NCI-H510A treated with DMSO at 0.1 percent for 48 hours (cell line): ENCODE data around the gene CCDC102A.

ENCODE experiments used
- DNase-seq: peaks from one replicate; lab custom pipeline; 2025; lab: John Stamatoyannopoulos, UW

Gene CCDC102A

GRCh38 chr16:57477531-57478202 is 58.7 kb downstream of the CCDC102A start:
- DNase-seq, result no peak

DNA sequence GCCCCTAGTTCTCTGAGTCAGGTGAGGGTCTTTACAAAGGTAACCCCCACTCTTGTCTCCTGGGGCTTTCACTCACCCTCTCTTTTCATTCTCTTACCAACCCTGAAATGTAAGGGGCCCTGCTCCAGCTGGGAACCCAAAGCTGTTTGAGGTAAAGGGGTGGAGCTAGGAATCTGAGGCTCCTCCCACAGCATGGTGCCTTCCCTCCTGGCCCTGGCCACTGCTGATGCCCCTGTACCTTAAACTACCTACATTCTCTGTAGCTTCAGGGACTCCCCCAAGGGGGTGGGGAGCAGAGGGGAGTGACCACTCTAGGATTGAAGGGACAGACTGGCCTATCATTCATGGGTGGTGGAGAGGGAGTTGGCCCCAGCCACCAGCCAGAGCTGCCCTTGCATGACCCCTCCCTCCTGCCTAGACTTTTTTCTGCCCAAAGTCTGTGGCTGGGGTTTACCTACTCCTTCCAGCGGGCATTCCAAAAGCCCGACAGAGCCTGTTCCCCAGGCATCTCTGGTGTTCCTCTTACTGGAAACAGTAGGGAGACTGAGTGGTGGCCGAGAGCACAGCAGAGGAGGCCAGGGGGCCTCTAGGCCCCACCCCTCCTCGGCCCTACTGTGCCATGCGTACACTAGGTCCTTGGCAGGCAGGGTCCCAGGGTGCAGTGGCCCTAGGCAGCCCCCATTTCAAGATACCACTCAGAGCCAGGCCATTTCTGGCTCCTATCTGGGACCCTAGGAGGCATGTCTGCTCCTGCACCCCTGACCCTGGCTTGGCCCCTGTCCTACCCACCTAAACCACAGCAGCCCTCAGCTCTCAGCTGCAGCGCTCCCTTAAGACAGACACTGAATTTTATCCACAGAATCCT is 59.6 kb downstream of the CCDC102A start:
- no peak for DNase-seq

DNA sequence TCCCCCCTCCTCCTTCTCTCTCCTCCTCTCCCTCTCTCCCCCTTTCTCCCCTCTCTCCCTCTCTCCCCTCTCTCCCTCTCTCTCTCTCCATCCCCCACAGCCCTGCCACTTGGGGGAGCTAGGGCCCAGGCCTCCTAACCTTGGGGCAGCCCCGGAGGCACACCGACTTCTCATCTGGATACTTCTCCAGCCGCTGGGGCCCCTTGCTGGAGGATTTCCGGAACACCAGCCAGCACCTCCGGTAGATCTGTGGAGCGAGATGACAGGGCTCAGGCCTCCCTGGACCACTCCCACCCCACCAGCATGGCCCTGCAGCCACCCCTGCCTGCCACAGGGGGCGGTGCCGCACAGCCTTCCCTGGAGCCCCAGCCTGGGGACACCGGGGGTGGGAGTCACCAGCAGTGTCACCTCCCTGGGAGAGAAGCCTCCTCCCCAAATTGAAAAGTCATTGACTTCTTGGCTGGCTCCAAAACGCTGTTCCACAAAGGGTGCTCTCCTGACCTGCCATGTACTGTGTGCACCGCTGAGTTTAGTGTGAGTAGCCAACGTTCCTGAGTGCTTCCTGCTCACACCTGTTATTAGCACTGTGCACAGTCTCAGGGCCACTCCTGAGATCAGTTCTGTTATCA is 60.5 kb downstream of the CCDC102A start:
- peak; percentile 77 for DNase-seq

GRCh38 chr16:57474671-57475661 is 61.4 kb downstream of the CCDC102A start:
- DNase-seq, result no peak

DNA sequence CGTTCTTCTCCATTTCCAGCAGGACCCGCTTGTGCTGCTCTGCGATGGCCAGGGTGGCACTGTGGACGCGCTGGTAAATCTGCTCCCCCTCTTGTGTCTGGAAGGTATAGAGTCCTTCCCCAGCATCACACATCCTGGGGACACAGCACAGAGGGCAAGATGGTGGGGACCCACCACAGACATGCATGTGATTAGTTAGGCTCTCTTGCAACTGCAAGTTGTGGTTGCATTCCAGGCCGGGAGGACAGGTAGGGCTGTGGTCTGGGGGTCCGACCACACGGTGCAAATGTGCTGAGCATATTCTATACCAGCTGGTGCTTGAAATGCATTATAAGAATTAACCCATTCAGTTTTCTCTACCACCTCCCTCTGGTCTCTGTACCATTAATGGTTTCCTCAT is 62.5 kb downstream of the CCDC102A start:
- no peak for DNase-seq

DNA sequence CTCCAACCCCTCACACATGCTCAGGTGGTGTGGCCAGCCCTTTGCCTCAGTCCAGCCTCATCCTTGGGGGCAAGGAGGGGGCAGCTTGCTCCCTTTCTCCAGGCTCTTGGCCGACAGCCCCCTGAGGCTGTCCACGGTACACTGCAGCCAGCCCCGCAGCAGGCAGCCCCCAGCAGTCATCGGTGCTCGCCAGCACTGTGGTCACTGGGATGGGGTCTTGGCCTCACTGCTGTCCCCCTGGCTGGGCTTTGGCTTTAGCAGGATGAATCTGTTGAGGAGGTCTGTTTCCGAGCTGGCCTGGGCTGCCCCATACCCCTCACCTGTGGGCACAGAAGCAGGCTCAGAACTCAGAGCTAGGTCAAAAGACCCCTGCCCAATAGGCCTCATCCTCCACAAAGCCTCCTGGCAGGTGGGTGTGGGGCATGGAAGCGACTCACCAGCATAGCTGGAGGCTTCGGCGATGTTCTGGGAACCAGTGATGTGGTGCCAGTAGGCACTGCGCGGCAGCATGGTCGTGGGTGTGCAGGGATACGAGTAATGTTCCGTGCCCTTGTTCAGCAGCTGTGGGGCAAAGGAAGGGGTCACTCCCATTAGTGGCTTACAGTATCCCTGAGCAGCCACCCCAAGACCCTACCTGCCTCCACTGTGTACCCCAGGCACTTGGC is 63.1 kb downstream of the CCDC102A start:
- DNase-seq, result no peak

DNA sequence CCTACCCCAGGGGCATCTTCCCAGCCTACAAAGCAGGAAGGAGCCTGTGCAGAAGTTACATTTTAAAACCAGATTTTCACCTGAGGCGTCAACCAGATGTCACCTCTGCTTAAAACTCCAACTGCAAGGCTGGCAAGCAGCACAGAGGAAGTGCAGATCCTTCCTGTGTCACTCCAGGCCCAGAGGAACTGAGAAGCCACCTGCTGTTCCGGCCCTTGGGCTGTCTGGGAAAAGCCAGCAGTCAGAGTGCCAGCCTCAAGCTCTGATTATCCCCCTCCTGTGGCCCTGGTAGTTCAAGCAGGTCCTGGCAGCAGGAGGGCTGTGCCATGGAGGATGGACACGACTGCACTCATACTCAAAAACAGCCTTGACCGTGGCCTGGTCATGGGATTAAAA is 63.7 kb downstream of the CCDC102A start:
- DNase-seq, result no peak

DNA sequence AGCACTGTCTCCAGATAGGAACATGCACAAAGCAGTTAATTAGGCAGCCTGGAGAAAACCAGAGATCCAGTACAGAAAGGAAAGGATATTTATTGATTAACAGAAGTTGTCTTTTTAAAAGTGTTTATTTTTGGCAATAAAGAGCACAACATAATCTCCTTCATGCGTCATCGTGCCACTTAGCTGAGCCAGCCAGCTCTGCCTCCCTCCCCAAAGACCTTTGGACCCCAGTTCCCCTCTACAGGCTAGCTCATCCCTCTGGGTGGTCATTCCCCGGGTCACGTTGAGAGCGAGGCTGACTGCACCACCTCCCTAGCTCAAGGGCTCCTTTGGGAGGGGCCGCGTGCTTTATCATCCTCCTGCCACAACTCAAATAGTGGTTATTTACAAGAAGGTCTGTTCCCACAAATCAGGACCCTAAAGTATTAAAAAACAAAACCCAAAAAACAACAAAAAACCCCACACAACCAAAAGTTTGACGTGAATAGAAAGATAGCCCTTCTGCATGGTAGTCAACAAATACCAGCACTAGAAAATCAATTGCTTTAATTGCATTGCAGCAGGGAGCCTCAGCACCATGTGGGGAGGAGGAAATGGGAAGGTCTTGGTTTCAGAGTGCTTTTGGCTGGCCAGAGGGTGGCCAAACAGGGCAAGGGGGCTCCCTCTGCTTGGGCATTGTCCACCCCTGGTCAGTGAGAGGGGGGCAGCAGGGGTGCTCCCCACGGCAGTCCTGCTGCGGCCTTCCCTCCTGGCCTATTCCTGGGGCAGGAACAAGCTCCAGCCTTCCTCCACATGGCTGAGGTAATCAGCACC is 64.3 kb downstream of the CCDC102A start:
- DNase-seq, result no peak

- no peak for DNase-seq
Observed at GRCh38 chr16:57471209-57471608, 65.2 kb downstream of the CCDC102A start.

- DNase-seq, result no peak
Observed at GRCh38 chr16:57470711-57471110, 65.7 kb downstream of the CCDC102A start.

- DNase-seq, result no peak
Observed at GRCh38 chr16:57469917-57470470, 66.4 kb downstream of the CCDC102A start.

GRCh38 chr16:57469046-57469445 is 67.3 kb downstream of the CCDC102A start:
- DNase-seq, result no peak

DNA sequence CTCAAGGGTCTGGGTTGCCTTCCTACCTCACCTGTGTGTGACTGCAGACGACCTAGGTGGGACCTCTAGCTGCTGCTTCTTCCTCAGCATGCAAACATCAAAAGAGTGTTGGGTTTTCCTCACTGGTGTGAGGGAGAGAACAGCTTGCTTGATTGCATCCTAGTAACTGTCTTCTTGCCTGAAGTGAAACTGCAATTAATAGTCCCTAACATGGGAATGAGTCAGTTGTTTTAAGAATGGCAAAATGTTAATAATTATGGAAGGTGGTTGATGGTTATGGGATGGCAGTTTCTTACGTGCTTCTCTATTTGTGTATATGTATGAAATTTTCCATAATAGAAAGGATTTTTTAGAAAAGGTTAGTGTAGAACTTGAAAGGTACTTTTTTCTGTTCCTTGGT is 68.0 kb downstream of the CCDC102A start:
- no peak for DNase-seq

DNA sequence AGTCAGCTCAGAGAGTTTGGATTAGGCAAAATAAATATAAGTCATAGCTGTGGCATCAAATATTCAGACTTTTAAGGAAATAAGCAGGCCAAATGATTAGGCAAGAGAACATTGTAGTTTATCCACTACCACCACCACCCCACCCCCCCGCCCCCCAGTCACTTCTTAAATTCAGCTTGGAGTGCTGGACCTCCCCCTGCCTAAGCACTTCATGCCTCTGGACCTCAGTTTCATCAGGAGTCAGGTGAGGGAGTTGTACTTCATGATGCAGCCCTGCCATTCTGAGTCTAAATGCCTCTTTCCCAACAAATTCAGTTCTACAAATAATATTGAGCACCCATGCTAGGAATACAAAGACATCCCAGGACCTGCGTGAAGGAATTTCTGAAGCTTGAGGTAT is 71.8 kb downstream of the CCDC102A start:
- no peak for DNase-seq

- no peak for DNase-seq
Observed at GRCh38 chr16:57462978-57463362, 73.4 kb downstream of the CCDC102A start.

DNA sequence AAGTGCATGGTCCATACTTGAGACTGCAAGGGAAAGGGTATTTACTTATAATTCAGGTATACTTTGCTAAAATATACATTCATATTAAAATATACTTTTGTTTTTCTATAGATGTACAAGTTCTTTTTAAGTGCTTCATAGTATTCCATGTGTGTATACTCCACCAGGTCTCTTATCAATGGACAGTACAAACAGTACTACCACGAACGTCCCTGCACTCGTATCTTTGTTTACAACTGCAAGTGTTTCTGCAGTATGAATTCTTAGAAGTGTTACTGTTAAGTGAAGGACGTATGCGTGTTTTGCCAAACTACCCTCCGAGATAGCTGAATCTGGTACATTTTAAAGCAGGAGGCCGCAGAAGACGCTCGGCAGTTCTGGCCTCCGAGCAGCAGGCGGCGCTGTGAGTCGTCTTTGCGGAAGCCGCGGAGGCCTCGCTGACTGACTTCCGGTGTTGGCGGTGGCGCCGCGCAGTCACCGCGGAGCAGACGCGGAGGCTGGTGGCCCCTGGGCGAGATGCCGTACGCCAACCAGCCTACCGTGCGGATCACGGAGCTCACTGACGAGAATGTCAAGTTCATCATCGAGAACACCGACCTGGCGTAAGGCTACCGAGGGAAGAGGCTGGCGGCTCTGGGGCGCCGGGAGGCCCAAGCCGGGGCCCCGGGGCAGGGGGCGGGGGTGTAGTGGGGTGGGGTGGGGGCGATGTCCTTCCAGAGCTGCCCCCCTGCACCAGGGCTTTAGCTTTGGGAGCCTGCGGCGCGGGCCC is 74.0 kb downstream of the CCDC102A start, which contains the start of gene POLR2C:
TSS of gene POLR2C (plus strand) at position 471 of the 769 bp plus-strand sequence. CDS start at position 517, 46 bp downstream.
- DNase-seq, result peak; percentile 71
